ENCODE data around the gene GARNL3.

Gene GARNL3

GRCh38 chr9:127314911-127315310 is 50.3 kb downstream of the GARNL3 start:
- no peak for DNase-seq

- no peak for DNase-seq
Measured at GRCh38 chr9:127316586-127317323, 52.2 kb downstream of the GARNL3 start.

GRCh38 chr9:127318651-127319167 is 54.1 kb downstream of the GARNL3 start:
- DNase-seq = no peak

- no peak for DNase-seq
Measured at GRCh38 chr9:127319366-127320114, 55.0 kb downstream of the GARNL3 start.

GRCh38 chr9:127320115-127320378 is 55.5 kb downstream of the GARNL3 start:
- DNase-seq = no peak

GRCh38 chr9:127323393-127323792 is 58.8 kb downstream of the GARNL3 start:
- DNase-seq = no peak

GRCh38 chr9:127330501-127330900 is 65.9 kb downstream of the GARNL3 start:
- no peak for DNase-seq

- DNase-seq = no peak
Measured at GRCh38 chr9:127333221-127334064, 68.9 kb downstream of the GARNL3 start.

- no peak for DNase-seq
Measured at GRCh38 chr9:127334725-127335124, 70.2 kb downstream of the GARNL3 start.

- no peak for DNase-seq
Measured at GRCh38 chr9:127336086-127336485, 71.5 kb downstream of the GARNL3 start.

GRCh38 chr9:127336506-127337352 is 72.2 kb downstream of the GARNL3 start:
- no peak for DNase-seq

GRCh38 chr9:127340721-127341120 is 76.1 kb downstream of the GARNL3 start:
- no peak for DNase-seq

- DNase-seq = no peak
Measured at GRCh38 chr9:127341152-127341551, 76.6 kb downstream of the GARNL3 start.

GRCh38 chr9:127344368-127345000 is 79.9 kb downstream of the GARNL3 start:
- DNase-seq = no peak

GRCh38 chr9:127345566-127345965 is 81.0 kb downstream of the GARNL3 start:
- no peak for DNase-seq

- DNase-seq = no peak
Measured at GRCh38 chr9:127346584-127346983, 82.0 kb downstream of the GARNL3 start.

- DNase-seq = no peak
Measured at GRCh38 chr9:127347831-127348776, 83.5 kb downstream of the GARNL3 start.

GRCh38 chr9:127349483-127350113 is 85.0 kb downstream of the GARNL3 start:
- no peak for DNase-seq

GRCh38 chr9:127351182-127352166 is 86.9 kb downstream of the GARNL3 start:
- DNase-seq = no peak
